ENCODE results near the gene MEGF11. TPM values are rescaled to one million over a fixed set of nuclear protein-coding genes. Genes with fewer than 3 reads are reported as not detected.

MEGF11 gene
- total RNA-seq, 1 donor from 2014 or later, result not detected

GRCh38 chr15:66112388-66112787, 141.2 kb downstream of the MEGF11 start:
- ATAC-seq (ENCODE audit: poor library complexity) (no peak), DNase-seq (no peak)
- intact Hi-C loops (cut with DNase I), result no loop called here

- ATAC-seq (ENCODE audit: poor library complexity) (no peak), DNase-seq (no peak)
- intact Hi-C loops (cut with DNase I), result no loop called here
Observed at GRCh38 chr15:66111363-66111762, 142.2 kb downstream of the MEGF11 start.

GRCh38 chr15:66110864-66111263, 142.7 kb downstream of the MEGF11 start:
- no peak for ATAC-seq (ENCODE audit: poor library complexity)
- intact Hi-C loops (cut with DNase I), result no loop called here
- no peak for DNase-seq

DNA sequence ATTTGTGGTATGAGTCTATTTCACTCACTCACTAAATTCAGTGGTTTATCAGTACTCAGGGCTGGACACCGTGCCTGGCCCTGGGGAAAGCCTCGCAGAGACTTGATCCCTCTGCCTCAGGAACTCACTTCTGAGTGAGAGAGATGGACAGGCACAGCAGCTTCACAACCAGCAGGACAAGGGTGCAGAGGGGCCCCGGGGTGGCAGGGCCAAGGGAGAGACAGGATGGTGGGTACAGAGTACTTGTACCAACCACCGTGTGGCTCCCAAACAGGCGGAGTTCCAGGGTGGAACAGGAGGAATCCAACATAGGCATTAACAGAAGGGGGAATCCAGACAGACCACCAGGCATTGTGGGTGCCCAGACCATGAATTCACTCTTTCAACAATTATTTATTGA, 143.7 kb downstream of the MEGF11 start:
- DNase-seq (no peak), ATAC-seq (ENCODE audit: poor library complexity) (no peak)
- intact Hi-C loops (cut with DNase I), result no loop called here

DNA sequence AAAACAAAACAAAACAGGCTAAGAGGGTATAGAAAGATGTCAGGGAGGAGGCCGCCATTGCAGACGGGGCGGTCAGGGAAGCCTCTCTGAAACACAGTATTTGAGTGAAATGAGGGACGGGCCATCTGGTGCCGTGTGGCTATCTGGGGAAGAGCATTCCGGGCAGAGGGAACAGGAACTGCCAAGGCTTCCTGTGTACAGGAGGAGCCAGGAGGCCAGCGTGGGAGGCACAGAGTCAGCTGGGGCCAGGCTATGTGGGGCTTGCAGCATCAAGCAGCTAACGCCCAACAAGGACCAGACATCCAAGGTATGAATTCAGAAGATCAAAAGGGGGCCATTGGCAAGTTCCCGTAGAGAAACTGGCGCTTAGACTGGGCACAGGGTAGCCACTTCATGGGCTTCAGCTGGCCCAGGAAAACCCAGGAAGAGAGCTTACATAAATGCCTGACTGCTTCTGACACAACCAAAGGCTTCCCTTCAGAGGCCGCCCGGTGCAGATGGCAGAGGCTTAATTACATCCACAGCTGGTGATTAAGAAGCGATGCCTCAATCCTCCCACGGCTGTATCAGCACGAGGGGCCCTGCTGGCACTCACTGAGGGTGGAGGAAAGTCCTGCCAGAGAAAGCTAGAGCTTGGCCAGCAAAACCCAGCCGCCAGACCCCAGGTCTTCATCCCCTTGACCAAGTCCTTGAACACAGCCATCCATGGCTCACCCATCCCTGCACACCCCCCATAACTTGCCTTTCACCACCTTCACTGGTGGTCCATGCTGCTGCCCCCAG, 144.9 kb downstream of the MEGF11 start:
- no peak for ATAC-seq (ENCODE audit: poor library complexity)
- intact Hi-C loops (cut with DNase I), result no loop called here
- DNase-seq, result no peak

- DNase-seq (no peak), ATAC-seq (ENCODE audit: poor library complexity) (no peak)
- intact Hi-C loops (cut with DNase I), result no loop called here
Observed at GRCh38 chr15:66107070-66107469, 146.5 kb downstream of the MEGF11 start.

DNA sequence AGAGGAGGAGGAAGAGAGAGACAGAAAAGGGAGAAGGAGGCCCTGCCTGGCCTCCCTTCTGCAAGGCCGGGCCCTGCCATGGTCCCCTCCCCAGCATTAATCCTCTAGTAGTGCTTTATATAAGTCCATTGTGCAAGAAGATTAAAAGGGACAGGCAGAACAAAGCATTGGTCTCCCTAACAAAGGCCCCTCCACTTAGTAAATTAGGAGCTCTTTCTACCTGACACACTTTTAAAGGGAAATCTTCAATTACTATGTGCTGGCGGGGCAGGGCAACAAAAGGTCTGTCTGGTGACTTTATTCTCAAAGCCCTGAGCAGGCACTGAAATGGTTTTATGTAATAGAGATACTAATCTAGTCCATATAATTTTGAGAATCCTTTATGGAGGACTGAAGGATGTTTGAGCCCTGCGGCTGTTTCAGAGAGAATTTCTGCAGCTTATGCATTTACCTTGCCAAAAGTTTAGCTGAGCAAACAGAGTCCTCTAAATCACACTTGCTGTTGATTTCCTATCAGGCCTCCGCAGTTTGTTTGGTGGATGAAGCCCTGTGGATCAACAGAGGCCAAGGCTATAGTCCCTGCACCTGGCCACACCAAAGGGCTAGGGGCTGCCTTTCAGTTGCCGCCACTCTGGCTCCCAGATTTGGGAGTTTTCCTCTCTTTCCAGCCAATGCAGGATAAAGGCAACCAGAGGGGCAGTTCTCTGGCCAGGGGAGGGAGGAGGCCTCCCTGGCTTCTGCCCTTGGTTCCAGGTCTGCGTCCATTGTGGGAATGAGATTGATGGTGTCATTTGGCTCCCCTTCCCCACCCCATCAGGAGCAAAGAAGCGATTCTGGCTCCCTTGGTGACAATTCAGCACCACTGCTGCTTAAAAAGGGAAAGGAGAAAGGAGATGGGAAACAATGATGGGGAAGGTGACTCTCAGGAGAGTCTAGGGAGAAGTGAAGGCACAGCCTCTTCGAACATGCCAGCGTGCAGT, 148.0 kb downstream of the MEGF11 start:
- intact Hi-C loops (cut with DNase I), result no loop called here
- no peak for ATAC-seq (ENCODE audit: poor library complexity)
- DNase-seq, result no peak

DNA sequence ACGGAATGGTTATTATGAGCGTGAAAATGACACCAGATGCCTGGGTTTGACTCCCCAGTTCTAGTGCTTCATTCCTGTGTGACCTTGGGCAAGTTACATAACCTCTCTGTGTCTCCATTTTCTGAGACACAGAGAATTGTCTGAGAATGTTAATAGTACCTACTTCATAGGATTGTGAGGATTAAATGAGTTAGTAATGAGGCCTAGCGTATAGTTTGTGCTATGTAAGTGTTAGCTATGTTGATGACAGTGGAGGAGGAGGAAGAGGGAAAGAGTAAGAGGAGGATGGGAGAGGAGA, 150.3 kb downstream of the MEGF11 start:
- intact Hi-C loops (cut with DNase I), result no loop called here
- DNase-seq (no peak), ATAC-seq (ENCODE audit: poor library complexity) (no peak)

DNA sequence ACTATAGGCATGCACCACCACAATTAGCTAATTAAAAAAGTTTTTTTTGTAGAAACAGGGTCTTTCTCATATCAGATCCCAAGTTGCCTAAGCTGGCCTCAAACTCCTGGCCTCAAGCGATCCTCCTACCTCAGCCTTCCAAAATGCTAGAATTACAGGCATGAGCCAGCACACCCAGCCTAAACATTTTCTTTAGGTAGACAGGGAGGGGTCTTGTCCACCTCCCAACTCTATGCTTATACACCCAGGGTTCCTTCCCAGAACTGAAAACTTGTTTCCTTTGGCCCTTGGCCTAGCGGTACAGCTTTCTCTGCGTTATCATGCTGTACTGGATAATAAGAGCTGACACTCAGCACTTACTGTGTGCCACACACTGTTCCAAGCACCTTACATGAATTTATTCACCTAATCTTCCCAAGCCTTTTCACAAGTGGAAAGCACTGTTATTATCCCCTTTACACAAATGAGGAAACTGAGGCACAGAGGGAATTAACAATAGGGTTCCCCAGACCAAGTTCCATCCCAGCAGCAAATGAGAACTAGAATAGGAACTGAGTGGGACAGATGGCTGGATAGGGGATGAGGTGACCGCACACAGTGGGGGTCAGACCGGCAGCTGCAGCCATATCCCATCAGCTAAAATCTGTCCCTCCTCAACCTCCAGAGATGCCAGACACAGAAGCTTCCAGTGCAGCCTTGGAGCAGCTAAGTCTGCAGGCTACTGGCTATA, 150.8 kb downstream of the MEGF11 start:
- intact Hi-C loops (cut with DNase I), result no loop called here
- ATAC-seq (ENCODE audit: poor library complexity) (peak; percentile 92), DNase-seq (no peak)

GRCh38 chr15:66101715-66102395, 151.7 kb downstream of the MEGF11 start:
- intact Hi-C loops (cut with DNase I), result no loop called here
- DNase-seq (no peak), ATAC-seq (ENCODE audit: poor library complexity) (no peak)

- no peak for ATAC-seq (ENCODE audit: poor library complexity)
Observed at GRCh38 chr15:66100761-66101160, 152.8 kb downstream of the MEGF11 start.

GRCh38 chr15:66099950-66100671, 153.4 kb downstream of the MEGF11 start:
- DNase-seq (no peak), ATAC-seq (ENCODE audit: poor library complexity) (no peak)
- intact Hi-C loops (cut with DNase I), result no loop called here

More at GRCh38 chr15:66100761-66101160, 152.8 kb downstream of the MEGF11 start:
- DNase-seq, result no peak
- intact Hi-C loops (cut with DNase I), result no loop called here

DNA sequence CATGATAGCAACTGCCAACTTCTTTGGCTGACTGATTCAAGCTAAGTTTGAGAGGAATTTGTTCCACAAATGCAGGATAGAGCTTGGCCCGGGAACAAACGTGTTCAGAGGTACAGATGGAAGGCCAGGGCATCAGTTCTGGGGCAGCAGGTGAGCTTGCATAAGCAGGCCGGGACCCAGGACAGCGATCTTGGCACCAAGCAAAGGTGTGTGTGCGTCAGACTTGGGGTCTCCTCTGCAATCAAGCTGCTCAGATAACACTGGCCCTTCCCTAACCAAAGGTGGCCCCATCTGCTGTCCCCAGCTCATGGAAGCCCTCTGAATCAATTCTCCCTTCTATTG, 155.6 kb downstream of the MEGF11 start:
- intact Hi-C loops (cut with DNase I), result no loop called here
- DNase-seq (no peak), ATAC-seq (ENCODE audit: poor library complexity) (peak; percentile 19)

DNA sequence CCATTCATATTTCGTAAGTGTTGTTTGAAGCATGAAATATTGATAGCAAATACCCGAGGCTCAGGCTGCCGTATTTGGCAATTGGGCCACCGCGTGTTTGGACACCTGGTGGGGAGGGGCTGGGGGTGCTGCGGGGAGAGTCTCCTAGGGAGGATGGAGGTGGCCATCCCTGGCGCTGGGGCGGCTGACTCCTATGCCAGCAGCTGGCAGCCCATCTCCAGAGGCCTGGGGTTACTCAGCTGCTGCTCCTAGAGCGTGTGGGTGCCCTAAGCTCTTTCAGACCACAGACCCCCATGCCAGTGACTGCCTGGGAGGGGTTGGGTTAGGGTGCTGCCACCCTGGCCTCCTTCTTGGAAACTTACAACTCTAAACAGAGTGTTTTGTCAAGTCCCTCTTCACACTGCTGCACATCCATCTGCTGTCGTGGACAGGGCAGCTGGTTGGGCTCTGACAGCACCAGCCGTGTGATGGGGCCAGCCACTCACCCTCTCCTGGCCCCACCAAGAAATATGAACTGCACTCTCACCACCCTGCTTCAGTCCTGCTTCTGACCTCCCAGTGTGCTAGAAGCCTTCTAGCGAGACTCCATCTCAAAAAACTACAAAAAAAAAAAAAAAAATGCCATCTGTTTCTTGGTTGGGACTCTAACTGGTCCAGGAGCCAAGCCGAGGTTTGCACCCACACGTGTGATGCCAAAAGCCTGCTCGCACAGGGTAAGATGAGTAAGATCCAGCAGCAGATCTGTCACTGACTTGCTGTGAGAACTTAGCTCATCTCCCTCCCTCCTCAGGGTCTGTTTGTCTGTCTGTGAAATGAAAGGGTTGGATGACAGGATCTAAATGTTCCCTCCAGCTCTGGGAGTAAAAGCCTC, 156.2 kb downstream of the MEGF11 start:
- ATAC-seq (ENCODE audit: poor library complexity), result peak; percentile 29
- intact Hi-C loops (cut with DNase I), result no loop called here
- no peak for DNase-seq

GRCh38 chr15:66096688-66097058, 156.9 kb downstream of the MEGF11 start:
- intact Hi-C loops (cut with DNase I), result no loop called here
- DNase-seq (no peak), ATAC-seq (ENCODE audit: poor library complexity) (no peak)

GRCh38 chr15:66095871-66096687, 157.5 kb downstream of the MEGF11 start:
- ATAC-seq (ENCODE audit: poor library complexity), result no peak
- intact Hi-C loops (cut with DNase I), result no loop called here
- DNase-seq, result no peak

- DNase-seq (no peak), ATAC-seq (ENCODE audit: poor library complexity) (no peak)
- intact Hi-C loops (cut with DNase I), result no loop called here
Observed at GRCh38 chr15:66094331-66094730, 159.2 kb downstream of the MEGF11 start.

Measured in Right ventricle myocardium superior (tissue), 1 donor.